Mesenchymal stem cell (in vitro differentiated cells and primary cell): Measurements from ENCODE around the gene UBASH3B. TPM values are rescaled to one million over a fixed set of nuclear protein-coding genes. Genes with fewer than 3 reads are reported as not detected.
A peak's percentile ranks its signal among the peaks of the same experiment; 100 is the strongest.
"Not testable (repeated sequence)": the region's sequence is repeated elsewhere in the genome, so short reads cannot be mapped to it uniquely, and the experiment has no call there.

Source experiments
- DNase-seq: peaks from one replicate; pipeline ENCODE4 v3.0.0-alpha.2; 2013
- H2AFZ ChIP-seq: one replicate; pipeline ENCODE4 v1.6.1; 2013; ENCODE audit warnings: low read depth, mild to moderate bottlenecking, control low read depth, inconsistent platforms, low read length, moderate library complexity
- H2AK5ac ChIP-seq: 2 replicates; pipeline ENCODE4 v1.6.1; 2013; ENCODE audit warnings: low read length, moderate library complexity, mild to moderate bottlenecking, inconsistent platforms; ENCODE audit not compliant: severe bottlenecking
- H2BK120ac ChIP-seq: one replicate; pipeline ENCODE4 v1.6.1; 2013; ENCODE audit warnings: low read depth, mild to moderate bottlenecking, inconsistent platforms, low read length, moderate library complexity
- H2BK12ac ChIP-seq, 2 experiments: one replicate each; pipeline ENCODE4 v1.6.1; 2013; ENCODE audit warnings: inconsistent platforms in 2 of 2, low read length in 2 of 2, mild to moderate bottlenecking in 2 of 2, moderate library complexity in 2 of 2, control low read depth in 1 of 2
- H2BK15ac ChIP-seq: one replicate; pipeline ENCODE4 v1.6.1; 2013; ENCODE audit warnings: mild to moderate bottlenecking, low read depth, inconsistent platforms; ENCODE audit not compliant: poor library complexity, severe bottlenecking
- H2BK5ac ChIP-seq: 2 replicates; pipeline ENCODE4 v1.6.1; 2013; ENCODE audit warnings: low read depth, mild to moderate bottlenecking, low read length, control low read depth, inconsistent platforms; ENCODE audit not compliant: poor library complexity, severe bottlenecking
- H3K14ac ChIP-seq, 2 experiments: one replicate each; pipeline ENCODE4 v1.6.1; 2013; ENCODE audit warnings: inconsistent platforms in 2 of 2, low read length in 2 of 2, control low read depth in 1 of 2, mild to moderate bottlenecking in 1 of 2, moderate library complexity in 1 of 2
- H3K18ac ChIP-seq, 2 experiments: one replicate each; pipeline ENCODE4 v1.6.1; 2013; ENCODE audit warnings: inconsistent platforms in 2 of 2, low read length in 2 of 2, control low read depth in 1 of 2, low read depth in 1 of 2, mild to moderate bottlenecking in 1 of 2
- H3K23ac ChIP-seq, 2 experiments: one replicate each; pipeline ENCODE4 v1.6.1; 2013; ENCODE audit warnings: inconsistent platforms in 2 of 2, low read length in 2 of 2, mild to moderate bottlenecking in 2 of 2, moderate library complexity in 2 of 2, control low read depth in 1 of 2
- H3K27ac ChIP-seq: 2 replicates; pipeline ENCODE4 v1.5.1; 2013; ENCODE audit warnings: mild to moderate bottlenecking, moderate library complexity, low read length, control low read depth, inconsistent platforms; ENCODE audit not compliant: poor library complexity, severe bottlenecking
- H3K27me3 ChIP-seq, 2 experiments: 2 replicates each; pipeline versions ENCODE4 v1.6.1 to v1.7.0; 2013; ENCODE audit warnings: low read length in 2 of 2, mild to moderate bottlenecking in 2 of 2, moderate library complexity in 2 of 2, control low read depth in 1 of 2, inconsistent platforms in 1 of 2; ENCODE audit not compliant: control insufficient read depth in 1 of 2, insufficient read depth in 1 of 2
- H3K36me3 ChIP-seq, 2 experiments: 2 replicates each; pipeline versions ENCODE4 v1.6.1 to v1.7.0; 2013; ENCODE audit warnings: low read length in 2 of 2, control low read depth in 1 of 2, inconsistent platforms in 1 of 2, low read depth in 1 of 2, mild to moderate bottlenecking in 1 of 2; ENCODE audit not compliant: insufficient read depth in 2 of 2, control insufficient read depth in 1 of 2
- H3K4ac ChIP-seq, 2 experiments: one replicate each; pipeline ENCODE4 v1.6.1; 2013; ENCODE audit warnings: inconsistent platforms in 2 of 2, low read length in 2 of 2, mild to moderate bottlenecking in 2 of 2, moderate library complexity in 2 of 2, control low read depth in 1 of 2, low read depth in 1 of 2
- H3K4me1 ChIP-seq: 2 replicates; pipeline ENCODE4 v1.6.1; 2013; ENCODE audit warnings: low read depth, low read length, control low read depth; ENCODE audit not compliant: control insufficient read depth, insufficient read depth
- H3K4me2 ChIP-seq: 2 replicates; pipeline ENCODE4 v1.6.1; 2013; ENCODE audit warnings: low read length, mild to moderate bottlenecking, inconsistent platforms; ENCODE audit not compliant: poor library complexity, severe bottlenecking
- H3K4me3 ChIP-seq, 2 experiments: 2 replicates each; pipeline versions ENCODE4 v1.5.1 to v1.7.0; 2013; ENCODE audit warnings: low read length in 2 of 2, mild to moderate bottlenecking in 2 of 2, control low read depth in 1 of 2, low read depth in 1 of 2; ENCODE audit not compliant: insufficient read depth in 1 of 2
- H3K79me1 ChIP-seq: replicated peaks from 2 replicates; pipeline ENCODE4 v1.6.1; 2013; ENCODE audit warnings: mild to moderate bottlenecking, control low read depth, low read length, inconsistent platforms; ENCODE audit not compliant: poor library complexity, severe bottlenecking
- H3K9ac ChIP-seq: 2 replicates; pipeline ENCODE4 v1.7.0; 2013; ENCODE audit warnings: mild to moderate bottlenecking, low read length, moderate library complexity
- H3K9me3 ChIP-seq: 2 replicates; pipeline ENCODE4 v1.7.0; 2013; ENCODE audit warnings: mild to moderate bottlenecking, low read length; ENCODE audit not compliant: control insufficient read depth
- H4K8ac ChIP-seq: one replicate; pipeline ENCODE4 v1.6.1; 2013; ENCODE audit warnings: inconsistent platforms, mild to moderate bottlenecking, low read length, moderate library complexity
- H4K91ac ChIP-seq: one replicate; pipeline ENCODE4 v1.6.1; 2013; ENCODE audit warnings: mild to moderate bottlenecking, low read length, inconsistent platforms
- WGBS: methylation state at CpG from one replicate; pipeline ENCODE4 v1.1.7; 2013; ENCODE audit warnings: mixed read lengths; 5-methylcytosine and 5-hydroxymethylcytosine counted together
- small RNA-seq: library from polyadenylated mRNA; stranded (forward); fragments of <200 nt; extraction: miRNeasy Mini kit (QIAGEN cat#:217004); gene quantifications from one replicate; pipeline ENCODE3, GENCODE V24; 2013; ENCODE audit warnings: low read depth

The UBASH3B gene

DNA sequence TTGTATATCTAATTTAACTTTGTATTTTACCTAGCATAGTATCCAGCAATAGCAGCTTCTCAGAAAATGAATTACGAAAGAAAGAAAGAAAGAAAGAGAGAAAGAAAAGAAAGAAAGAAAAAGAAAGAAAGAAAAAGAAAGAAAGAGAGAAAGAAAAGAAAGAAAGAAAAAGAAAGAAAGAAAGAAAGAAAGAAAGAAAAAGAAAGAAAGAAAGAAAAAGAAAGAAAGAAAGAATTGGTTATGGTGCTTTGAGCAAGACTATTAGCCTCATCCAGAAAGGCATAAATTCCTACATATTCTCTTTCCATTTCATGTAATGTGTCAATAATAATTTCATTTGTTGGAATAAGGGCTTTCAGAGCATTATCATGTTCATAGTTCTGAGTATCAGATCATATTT lies 207.6 kb downstream of the UBASH3B start:
- WGBS, result 91% methylated on average over 1 of the region's 1 CpG
- H2AFZ ChIP-seq, H3K14ac ChIP-seq, H2AK5ac ChIP-seq, H3K23ac ChIP-seq, H3K9me3 ChIP-seq, H4K8ac ChIP-seq, H3K27ac ChIP-seq, H3K4me1 ChIP-seq, H3K79me1 ChIP-seq, H3K27me3 ChIP-seq, H3K4me3 ChIP-seq, H2BK15ac ChIP-seq, H2BK12ac ChIP-seq, H3K18ac ChIP-seq, H3K4me2 ChIP-seq, DNase-seq, H4K91ac ChIP-seq, H2BK120ac ChIP-seq, H2BK5ac ChIP-seq, H3K4ac ChIP-seq, H3K36me3 ChIP-seq: not testable (repeated sequence)
- peak overlapping the region; percentile 41 for H3K9ac ChIP-seq

- H2AFZ ChIP-seq, result no peak overlapping the region
- no CpG with 5 or more reads among the region's 7 CpGs for WGBS
- no peak overlapping the region for H3K27ac ChIP-seq
- H3K23ac ChIP-seq, result no peak overlapping the region
- no peak overlapping the region for H3K18ac ChIP-seq
- no peak overlapping the region for H2BK15ac ChIP-seq
- H3K79me1 ChIP-seq, result no peaks in the 10 kb centered on the region
- H2BK12ac ChIP-seq, result no peak overlapping the region
- H3K4me1 ChIP-seq, result no peaks in the 10 kb centered on the region
- H3K4ac ChIP-seq, result no peak overlapping the region
- no peak overlapping the region for H2BK120ac ChIP-seq
- H4K8ac ChIP-seq, result no peak overlapping the region
- H4K91ac ChIP-seq, result no peak overlapping the region
- H3K27me3 ChIP-seq, result peaks cover 0 to 6% of the 10 kb centered on the region in 2 experiments
- no peaks in the 10 kb centered on the region for H3K9me3 ChIP-seq
- no peak overlapping the region for H2BK5ac ChIP-seq
- no peak overlapping the region for H2AK5ac ChIP-seq
- DNase-seq, result peak; percentile 48
- no peak overlapping the region for H3K4me3 ChIP-seq
- H3K4me2 ChIP-seq, result no peak overlapping the region
- peak overlapping the region; percentile 70 for H3K9ac ChIP-seq
- no peak overlapping the region for H3K14ac ChIP-seq
- H3K36me3 ChIP-seq, result no peaks in the 10 kb centered on the region
Measured at GRCh38 chr11:122863704-122864326, 208.3 kb downstream of the UBASH3B start.

Small RNA genes lying within 50 kb of the gene (small RNA-seq; reads per million reads assigned to genes)
- not detected for gene RF01210
